ENCODE data around the gene PRAME.

The PRAME gene

DNA sequence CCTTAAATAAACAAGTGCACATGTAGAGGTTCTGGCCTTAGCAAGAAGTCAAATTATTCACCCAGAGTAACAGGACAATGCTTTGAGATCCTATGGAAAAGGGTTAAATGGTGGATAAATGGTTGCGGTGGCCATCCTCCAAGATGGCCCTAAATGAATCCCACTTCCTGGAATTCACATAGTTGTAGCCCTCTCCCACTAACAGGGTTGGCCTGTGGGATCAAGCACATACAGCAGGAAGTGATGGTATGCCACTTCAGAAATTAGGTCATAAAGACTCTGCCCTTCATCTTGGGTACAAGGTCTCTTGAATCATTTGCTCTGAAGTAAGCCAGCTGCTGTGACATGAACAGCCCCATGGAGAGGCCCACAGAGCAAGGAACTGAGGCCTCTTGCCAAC lies 52.3 kb downstream of the PRAME start:
- ATAC-seq, result no peak
- TF ChIP-seq TSHZ2 (CRISPR knock-in tag; IDR thresholded peaks at IDR 0.05) (no peak), ZC3H10 (CRISPR knock-in tag; IDR thresholded peaks at IDR 0.05) (no peak), BACH2 (CRISPR knock-in tag; IDR thresholded peaks at IDR 0.05; ENCODE audit: borderline replicate concordance) (no peak), ZFP30 (CRISPR knock-in tag; IDR thresholded peaks at IDR 0.05) (no peak), ZNF565 (CRISPR knock-in tag; conservative IDR thresholded peaks at IDR 0.05; ENCODE audit: low read depth) (no peak), PATZ1 (CRISPR knock-in tag; IDR thresholded peaks at IDR 0.05; ENCODE audit: borderline replicate concordance) (no peak), ZFP3 (CRISPR knock-in tag; IDR thresholded peaks at IDR 0.05) (no peak), GLIS3 (CRISPR knock-in tag; IDR thresholded peaks at IDR 0.05) (no peak), ARNTL (CRISPR knock-in tag; IDR thresholded peaks at IDR 0.05; ENCODE audit: borderline replicate concordance, low read depth) (no peak), ZNF8 (CRISPR knock-in tag; IDR thresholded peaks at IDR 0.05) (no peak), OSR1 (CRISPR knock-in tag; IDR thresholded peaks at IDR 0.05) (no peak), ESRRG (CRISPR knock-in tag; IDR thresholded peaks at IDR 0.05) (no peak), TOX (CRISPR knock-in tag; IDR thresholded peaks at IDR 0.05; ENCODE audit: borderline replicate concordance) (no peak), ISL1 (CRISPR knock-in tag; IDR thresholded peaks at IDR 0.05) (no peak), ZNF70 (CRISPR knock-in tag; IDR thresholded peaks at IDR 0.05) (no peak), PPARA (CRISPR knock-in tag; IDR thresholded peaks at IDR 0.05; ENCODE audit: borderline replicate concordance) (no peak), CSDC2 (CRISPR knock-in tag; IDR thresholded peaks at IDR 0.05) (no peak), TCF4 (CRISPR knock-in tag; IDR thresholded peaks at IDR 0.05; ENCODE audit: borderline replicate concordance) (no peak)
- TF ChIP-seq, protein P1, sequence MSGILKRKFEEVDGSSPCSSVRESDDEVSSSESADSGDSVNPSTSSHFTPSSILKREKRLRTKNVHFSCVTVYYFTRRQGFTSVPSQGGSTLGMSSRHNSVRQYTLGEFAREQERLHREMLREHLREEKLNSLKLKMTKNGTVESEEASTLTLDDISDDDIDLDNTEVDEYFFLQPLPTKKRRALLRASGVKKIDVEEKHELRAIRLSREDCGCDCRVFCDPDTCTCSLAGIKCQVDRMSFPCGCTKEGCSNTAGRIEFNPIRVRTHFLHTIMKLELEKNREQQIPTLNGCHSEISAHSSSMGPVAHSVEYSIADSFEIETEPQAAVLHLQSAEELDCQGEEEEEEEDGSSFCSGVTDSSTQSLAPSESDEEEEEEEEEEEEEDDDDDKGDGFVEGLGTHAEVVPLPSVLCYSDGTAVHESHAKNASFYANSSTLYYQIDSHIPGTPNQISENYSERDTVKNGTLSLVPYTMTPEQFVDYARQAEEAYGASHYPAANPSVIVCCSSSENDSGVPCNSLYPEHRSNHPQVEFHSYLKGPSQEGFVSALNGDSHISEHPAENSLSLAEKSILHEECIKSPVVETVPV (CRISPR knock-in tag; IDR thresholded peaks at IDR 0.05), result no peak
- TF ChIP-seq, protein P2, sequence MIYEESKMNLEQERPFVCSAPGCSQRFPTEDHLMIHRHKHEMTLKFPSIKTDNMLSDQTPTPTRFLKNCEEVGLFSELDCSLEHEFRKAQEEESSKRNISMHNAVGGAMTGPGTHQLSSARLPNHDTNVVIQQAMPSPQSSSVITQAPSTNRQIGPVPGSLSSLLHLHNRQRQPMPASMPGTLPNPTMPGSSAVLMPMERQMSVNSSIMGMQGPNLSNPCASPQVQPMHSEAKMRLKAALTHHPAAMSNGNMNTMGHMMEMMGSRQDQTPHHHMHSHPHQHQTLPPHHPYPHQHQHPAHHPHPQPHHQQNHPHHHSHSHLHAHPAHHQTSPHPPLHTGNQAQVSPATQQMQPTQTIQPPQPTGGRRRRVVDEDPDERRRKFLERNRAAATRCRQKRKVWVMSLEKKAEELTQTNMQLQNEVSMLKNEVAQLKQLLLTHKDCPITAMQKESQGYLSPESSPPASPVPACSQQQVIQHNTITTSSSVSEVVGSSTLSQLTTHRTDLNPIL (CRISPR knock-in tag; IDR thresholded peaks at IDR 0.05; ENCODE audit: low read depth), result no peak

DNA sequence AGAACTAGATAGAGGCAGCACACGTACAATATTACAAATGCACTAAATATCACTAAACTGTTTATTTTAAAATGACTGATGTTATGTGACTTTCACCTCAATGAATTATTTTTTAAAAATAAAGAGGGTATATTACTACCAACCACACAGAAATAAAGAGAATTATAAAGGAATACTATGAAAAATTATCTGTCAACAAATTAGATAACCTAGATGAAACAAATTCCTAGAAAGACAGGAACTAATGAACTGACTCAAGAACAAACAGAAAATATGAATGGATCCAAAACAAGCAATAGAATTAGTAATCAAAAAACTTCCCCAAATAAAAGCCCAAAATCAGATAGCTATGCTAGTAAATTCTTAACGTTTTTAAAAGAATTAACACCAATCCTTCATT lies 60.8 kb downstream of the PRAME start:
- TF ChIP-seq ZNF8 (CRISPR knock-in tag; IDR thresholded peaks at IDR 0.05) (no peak), BACH2 (CRISPR knock-in tag; IDR thresholded peaks at IDR 0.05; ENCODE audit: borderline replicate concordance) (0 out of 2 replicates have a peak, but pooled peaks have one; percentile 22)

More for the DNA sequence above, 60.8 kb downstream of the PRAME start:
- no peak for ATAC-seq
